Kidney tubule cell (primary cell): Measurements from ENCODE around the gene GPR4.
A peak's percentile ranks its signal among the peaks of the same experiment; 100 is the strongest.

Source experiments
- DNase-seq: peaks from one replicate; pipeline ENCODE4 v3.0.0-alpha.2; 2018; ENCODE audit warnings: low spot score

Gene GPR4

DNA sequence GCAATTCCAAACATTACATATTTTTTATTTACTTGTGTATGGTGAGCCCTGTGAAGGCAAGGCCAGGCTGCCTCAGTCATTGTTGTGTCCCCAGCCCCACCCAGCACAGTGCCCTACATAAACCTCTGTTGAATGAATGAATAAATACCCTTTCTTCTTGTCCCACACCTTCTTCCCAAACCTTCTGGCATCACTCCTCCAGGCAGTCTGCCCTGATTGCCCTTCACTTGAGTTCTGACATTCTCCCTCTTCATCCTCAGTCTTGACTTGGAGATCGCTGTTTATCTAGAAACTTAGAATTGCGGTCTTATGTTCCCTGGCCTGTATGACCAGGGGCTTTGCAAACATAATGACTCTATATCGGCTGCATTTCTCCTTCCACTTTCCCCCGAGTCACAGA, 12.2 kb downstream of the GPR4 start:
- no peak for DNase-seq

DNA sequence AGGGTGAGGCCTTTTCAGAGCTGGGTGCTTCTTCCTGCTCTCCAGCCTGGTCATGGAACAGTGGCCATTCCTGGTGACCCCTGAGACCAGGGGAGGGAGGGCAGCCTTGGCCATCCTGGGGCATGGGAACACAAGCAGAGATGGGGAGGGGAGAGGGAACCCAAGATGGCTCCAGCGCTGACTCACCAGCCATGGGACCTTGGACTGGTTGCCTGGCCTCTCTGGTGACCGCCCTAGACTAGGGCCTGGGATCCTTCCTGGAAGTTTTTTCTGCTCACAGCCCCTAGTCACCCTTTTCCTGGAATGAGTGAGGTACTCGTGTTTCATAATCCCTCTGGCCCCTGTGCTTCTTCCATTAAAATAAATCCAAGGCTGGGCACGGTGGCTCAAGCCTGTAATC, 14.1 kb downstream of the GPR4 start:
- no peak for DNase-seq

DNA sequence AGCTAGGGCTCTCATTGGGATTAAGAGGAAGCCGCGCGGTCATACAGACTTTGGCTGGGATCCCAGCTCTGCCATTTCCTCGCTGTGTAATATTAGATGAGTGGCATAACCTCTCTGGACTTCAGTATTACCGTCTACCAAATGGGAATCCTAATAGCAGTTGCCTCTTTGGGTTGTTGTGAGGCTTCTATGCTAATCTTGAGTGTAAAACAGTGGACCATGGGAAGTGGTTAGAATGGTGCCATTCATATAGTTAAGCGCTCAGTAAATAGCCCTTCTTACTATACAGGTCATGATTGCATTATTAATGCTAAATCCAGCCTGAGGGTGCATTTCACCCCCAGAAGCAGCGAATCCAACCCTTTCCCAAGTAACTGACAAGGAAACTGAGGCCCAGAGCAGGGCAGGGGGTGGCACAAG, 16.8 kb downstream of the GPR4 start:
- DNase-seq: no peak

DNA sequence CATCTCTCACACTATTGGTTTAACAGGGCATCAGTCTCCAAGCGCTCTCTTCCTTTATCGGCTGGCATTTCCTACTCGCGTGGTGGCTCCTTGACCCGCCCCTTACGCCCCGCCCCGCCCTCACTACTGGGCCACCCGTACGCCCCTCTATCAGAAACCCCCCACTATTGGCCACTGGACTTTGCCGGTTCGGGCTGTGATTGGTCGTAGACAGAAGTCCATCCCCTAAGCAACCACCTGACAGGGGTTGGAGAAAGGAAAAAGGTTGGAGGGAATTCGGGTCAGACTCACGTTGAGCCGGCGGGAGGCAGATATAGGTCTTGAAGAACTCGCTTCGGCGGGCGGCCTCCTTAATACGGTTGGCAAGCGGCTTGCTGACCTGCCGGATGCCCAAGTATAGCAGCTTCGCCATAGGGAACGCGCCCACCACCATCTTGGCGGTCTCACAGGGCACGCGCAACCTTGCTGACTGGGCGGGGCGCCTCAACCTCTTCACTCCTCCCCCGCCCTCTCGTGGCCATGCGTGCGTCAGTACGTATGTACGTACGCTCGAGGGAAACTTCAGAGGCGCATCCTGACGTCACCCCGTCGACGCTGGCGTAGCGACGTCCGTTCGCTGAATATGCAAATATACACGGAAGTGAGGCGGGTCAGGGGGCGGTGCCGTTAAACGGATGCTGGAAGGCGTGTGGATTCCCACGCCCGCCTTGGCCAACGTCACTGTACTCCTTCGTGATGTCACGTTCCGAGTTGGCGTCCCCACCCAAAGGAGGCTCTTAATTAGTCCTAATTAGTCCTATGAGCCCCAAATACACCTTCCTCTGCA, 17.5 kb downstream of the GPR4 start, which contains the start of gene OPA3:
TSS of gene OPA3 (minus strand) at position 471 of the 826 bp plus-strand sequence. CDS start at position 433, 38 bp downstream.
- peak; percentile 100 for DNase-seq

DNA sequence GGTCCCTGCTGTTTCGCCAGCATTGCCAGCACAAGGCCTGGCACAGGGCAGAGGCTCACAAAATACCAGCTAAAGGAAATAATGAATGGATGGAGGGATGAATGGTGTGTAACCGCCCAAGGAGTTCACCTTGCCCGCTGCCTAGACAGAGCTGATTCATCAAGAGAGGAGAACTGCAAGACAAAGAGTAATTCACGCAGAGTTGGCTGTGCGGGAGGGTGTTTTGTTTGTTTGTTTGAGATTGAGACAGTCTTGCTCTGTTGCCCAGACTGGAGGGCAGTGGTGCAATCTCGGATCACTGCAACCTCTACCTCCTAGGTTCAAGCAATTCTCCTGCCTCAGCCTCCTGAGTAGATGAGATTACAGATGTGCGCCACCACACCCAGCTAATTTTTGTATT, 20.4 kb downstream of the GPR4 start:
- DNase-seq: no peak

DNA sequence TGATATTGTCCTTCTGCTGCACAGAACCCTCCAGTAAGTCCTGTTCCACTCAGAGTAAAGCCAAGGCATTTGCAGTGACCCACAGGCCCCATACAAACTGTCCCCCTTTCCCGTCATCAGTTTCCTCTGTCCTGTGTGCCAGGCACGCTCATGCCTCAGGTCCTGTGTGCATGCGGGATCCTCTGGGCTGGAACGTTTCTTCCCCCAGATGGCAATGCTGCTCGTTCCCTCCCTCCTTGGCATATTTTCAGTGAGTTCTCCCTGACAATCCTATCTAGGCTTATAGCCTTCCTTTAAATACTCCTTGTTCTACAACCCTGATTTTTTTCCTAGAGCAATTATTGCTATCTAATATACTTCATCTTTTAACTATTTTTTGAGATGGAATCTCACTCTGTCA, 23.2 kb downstream of the GPR4 start:
- peak; percentile 11 for DNase-seq

DNA sequence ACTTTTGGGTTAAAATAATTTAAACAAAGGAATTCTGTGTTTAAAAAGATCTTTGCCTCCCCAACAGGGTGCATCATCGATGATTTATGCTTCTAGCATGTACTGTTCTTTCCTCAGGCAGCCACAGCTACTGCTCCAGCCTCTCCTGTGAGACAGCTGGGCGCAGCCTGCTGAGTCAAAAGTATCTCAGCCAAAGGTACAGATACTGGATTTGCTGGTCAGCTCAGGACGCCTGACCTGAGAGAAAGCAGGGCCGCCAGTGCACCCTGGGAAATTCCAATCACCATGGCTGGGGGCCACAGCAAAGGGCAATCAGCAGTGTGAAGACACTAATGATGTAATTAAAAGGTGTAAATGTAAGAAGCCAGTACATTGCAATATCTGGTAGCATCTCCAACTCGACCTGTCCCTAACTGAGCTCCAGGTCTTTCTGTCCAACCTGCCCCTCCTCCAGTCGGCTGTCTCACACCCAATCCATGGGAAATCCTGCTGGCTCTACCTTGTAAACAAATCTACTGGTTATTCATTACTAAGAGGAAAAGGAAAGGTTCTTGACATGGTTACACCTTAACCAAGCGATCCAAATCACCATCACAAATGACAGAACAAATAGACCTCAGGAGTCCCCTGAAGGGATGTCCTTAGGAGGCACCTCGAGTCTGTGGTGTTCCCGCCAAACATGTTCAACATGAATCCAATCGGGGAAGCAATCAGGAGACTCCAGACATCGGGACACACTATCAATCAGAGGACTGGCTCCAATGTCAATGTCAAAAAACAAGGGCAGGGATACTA, 24.7 kb downstream of the GPR4 start:
- peak; percentile 98 for DNase-seq

DNA sequence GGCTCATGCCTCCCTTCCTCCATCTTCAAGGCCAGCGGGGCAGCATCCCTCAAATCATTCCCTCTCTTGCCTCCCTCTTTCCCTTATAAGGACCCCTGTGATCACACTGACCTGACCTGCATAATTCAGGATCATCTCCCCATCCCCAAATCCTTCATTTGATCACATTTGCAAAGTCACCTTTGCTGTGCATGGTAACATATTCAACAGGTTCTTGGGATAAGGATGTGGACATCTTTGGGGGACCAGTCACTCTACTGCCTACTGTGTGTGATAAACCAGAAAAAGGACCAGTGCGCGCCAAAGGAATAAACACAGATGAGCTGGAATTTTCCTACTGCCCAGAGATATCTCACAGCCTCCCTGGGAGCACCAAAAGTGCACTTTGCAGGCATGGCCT, 25.3 kb downstream of the GPR4 start:
- DNase-seq: no peak

DNA sequence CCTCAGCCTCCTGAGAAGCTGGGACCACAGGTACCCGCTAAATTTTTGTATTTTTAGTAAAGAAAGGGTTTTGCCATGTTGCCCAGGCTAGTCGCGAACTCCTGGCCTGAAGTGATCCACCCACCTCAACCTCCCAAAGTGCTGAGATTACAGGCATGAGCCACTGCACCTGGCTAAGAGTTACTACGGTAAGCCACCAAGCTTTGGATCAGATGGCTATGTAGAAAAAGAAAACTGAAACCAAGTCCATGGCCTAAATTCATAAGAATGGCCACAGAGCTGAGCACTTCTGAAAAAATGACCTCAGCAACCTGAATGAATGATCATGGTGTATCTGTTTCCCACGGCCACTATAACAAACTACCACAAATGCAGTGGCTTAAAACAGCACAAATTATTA, 26.8 kb downstream of the GPR4 start:
- DNase-seq: peak; percentile 36

DNA sequence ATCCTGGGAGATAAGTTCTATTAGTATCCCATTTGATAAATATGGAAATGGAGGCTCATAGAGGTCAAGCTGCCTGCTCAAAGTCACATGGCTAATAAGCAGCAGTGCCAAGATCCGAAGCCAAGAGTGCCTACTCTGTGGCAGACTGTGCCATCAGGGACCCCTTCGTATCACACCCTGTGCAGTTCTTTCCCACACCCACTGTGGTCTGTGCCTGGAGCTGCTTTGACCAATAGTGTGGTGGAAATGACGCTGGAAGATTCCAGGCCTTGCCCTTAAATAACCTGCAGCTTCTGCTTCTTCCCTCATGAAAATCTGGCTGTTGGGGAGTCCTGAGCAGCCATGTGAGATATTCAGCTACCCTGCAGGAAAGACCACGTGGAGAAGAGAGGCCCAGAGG, 27.5 kb downstream of the GPR4 start:
- DNase-seq: no peak

DNA sequence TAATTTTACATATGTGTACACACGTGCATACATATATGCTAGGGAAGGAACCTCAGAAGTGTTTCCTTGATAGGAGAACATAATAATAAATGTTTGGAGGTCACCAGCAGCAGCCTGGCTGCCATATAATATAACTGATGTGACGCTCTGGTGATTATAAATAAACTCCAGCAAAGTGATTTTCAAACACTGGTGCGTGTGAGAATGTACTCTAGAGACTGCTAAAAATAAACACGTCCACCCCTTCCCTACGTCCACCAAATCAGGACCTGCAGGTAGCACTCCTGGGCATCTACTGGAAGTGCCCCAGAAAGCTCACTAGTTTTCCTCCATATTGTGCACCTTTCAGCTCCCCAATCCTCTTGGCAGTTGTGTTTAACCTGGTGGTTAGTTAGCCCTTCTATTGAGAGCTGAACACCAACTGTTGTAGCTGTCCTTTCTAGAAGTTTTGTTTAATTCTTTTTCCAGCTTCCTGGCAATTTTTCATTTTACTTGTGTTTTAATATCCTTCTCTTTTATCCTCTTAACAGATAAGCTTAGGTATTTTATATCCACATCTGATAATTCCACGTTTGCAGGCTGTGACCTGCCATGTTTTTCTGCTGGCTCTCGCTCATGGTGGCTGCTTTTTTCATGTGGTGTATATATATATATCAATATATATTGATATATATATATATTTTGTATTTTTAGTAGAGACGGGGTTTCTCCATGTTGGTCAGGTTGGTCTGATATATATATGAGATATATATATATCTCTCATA, 30.4 kb downstream of the GPR4 start:
- DNase-seq: no peak

DNA sequence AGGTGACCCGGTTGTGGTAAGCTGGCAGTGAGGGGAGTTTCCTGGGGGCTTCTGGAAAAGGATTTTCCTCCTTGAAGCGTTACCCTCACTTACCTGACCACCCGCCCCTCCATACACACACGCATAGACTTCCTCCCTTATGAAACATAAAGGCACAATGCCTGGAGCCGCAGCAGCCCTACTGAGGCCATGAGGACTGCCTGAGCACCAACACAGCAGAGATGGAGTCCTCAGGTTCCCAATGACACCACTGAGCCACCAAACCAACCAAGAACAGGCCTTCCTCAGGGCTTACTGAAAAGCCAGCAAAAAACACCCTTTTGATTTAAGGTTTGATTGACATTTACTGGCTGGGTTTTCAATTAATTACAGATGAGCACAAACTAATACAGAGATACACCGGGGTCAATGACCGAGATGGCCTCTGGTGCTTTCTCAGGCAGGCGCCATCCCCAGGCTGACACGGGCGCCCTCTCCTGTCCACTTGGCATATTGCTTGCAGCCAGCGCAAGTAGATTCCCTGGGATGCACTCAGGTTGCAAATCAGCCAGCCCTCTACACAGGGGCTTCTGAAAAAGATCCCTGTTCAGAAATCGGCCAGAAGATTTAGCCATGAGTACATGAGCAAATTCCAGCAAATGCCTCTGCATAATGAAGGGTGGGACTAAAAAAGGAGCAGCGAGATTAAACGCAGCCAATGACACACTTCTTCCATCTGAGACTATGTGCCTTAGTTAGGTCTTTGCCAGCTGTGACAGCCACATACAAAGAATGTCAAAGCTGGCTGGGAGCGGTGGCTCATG, 32.2 kb downstream of the GPR4 start:
- DNase-seq: peak; percentile 53

DNA sequence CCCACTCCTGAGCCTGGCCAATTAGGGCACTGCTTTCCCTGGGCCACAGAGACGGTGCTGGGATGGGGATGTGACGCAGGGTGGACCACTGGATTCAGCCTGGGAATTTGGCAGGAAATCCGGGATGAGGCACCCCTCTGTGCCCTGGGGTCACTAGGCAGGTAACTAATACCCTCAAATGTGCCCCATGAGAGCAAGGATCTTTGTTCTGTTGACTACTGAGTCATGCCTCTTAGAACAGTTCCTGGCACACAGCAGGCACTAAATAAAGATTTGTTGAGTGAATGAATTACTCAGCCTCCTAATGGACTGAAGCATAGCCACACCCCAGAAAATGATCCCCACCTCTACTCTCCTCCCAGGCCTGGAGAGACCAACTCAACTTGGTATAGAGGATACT, 33.3 kb downstream of the GPR4 start:
- peak; percentile 79 for DNase-seq

DNA sequence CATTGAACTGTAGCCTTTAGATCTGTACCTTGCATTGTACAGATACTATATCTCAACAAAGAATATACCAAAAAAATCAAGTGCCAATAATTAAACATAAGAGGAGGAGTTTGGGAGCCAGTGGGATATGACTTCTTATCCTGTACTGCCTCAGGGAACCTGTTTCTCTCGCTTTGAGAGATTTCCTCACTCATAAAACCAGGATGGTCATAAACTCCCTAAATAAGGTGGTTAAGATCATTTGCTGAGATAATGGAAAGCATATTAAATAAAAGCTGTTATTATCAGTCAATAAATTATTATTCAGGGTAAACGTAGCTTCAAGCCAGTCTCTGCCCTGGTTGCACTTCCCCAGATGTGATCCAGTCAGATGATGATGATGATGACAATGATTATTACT, 34.4 kb downstream of the GPR4 start:
- no peak for DNase-seq

DNA sequence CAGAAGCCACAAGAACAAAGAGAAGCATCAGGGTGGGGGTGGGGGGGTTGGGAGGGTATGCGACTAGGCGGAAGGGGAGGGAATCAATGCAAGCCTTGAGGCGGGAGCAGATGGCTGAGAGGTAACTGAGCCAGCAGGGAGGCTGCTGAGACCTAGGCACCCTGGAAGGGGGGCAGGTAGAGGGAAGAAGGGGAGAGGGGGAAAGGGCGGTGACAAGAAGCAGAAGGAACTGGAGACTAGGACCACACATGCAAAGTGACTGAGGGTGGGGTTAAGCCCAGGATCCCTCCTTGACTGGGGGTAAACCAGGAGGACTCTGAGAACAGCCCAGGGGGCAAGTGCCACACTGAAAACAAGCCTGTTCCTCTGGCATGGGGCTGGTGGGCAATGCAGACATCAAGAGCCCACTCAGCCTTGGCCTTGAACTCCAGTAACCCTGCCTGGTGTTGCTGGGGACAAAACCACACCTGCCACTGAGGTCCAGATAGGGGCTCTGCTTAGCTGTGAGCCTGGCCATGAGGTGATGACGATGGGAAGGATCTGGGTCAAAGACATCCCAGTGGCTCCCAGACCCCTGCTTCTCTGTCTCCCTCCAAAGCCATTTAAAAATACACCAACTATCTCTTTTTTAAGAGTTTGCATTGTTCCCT, 37.8 kb downstream of the GPR4 start:
- no peak for DNase-seq

DNA sequence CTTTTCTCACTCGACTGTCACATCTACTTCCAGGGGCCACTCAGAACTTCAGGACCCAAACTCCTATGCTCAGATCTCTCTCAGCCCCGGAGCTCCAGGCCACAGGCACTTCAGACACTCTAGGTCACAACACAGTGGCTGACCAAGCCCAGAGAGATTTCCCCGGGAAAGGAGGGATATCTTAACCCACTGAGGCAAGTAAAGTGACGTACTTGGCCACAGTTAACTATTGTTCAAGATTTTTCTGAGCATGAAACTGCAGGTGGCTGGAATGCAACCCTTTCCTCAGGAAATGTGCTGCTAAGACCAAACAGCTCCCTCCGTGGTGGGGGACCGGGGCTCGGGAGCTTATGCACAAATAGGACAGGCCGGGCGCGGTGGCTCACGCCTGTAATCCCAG, 41.3 kb downstream of the GPR4 start:
- DNase-seq: no peak

DNA sequence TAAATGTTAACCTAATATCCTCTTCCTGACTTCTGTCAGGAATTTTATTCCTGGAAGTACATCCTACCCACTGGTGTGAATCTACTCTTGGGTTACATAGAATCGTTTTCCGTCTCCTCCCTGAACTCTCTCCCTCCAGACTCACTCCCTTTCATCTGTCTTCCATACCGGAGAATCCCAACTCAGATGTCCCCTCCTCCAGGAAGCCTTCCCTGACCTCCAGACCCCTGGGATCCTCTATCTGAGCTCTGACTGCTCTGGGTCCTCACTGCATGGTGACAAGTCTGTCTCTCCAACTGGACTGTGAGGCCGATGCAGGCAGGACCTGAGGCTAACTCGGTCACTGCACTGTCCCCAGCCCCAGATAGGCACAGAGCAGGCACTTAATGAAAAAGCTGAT, 42.0 kb downstream of the GPR4 start:
- no peak for DNase-seq

DNA sequence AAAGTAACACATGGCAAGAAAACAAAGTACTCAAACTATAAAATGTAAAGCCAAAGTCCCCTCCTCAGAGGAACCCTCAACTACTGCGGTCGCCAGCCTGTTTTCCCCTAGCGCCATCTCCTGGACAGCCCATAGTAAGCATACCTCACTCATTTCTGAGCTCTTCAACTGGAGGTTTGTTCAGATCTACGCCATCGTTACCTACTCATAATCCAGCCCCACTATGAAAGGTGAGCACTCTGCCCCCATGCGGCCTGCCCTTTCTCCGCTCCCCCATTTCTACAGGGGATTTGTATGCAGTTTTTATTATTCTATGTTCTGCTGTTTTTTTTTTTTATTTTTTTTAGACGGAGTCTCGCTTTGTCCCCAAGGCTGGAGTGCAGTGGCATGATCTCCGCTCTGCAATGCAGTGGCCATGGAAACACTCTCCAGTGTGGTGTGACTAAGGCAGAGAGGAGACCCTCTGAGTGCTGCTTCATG, 43.6 kb downstream of the GPR4 start:
- DNase-seq: peak; percentile 26

DNA sequence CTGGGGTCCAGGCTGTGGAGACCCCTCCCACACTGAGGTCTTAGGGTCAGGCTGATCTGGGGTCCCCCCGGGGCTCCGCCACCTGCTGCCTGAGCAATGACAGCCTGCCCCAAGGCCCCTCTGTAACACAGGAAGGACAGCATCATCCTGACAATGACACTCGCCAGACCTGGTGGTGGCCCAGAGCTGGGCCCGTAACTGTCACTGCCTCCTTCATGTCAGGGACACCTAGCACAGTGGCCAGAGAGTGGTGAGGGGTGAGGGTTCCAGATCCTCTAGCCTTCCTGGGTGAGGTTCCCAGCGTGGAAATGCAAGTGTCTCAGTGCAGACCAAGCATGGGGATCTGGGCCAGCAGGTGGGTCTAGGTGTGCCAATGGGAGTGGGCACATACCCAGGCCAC, 45.2 kb downstream of the GPR4 start:
- DNase-seq: no peak

DNA sequence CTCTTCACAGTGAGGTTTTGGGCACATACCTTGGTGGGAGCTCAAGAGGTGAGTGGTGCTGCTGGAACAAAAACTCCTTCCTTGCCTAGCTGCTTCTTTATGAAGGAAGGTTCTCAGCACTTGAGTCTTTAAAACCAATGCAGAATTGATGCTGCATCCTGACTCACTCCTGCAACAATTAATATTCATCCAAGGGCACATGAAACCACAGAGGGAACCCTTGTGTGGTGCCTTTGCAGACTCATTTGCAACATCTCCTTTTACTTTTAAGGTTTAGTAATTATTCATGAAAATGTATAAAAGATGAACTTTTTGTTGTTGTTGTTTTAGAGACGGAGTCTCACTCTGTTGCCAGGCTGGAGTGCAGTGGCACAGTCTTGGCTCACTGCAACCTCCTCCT, 47.5 kb downstream of the GPR4 start:
- DNase-seq: no peak

DNA sequence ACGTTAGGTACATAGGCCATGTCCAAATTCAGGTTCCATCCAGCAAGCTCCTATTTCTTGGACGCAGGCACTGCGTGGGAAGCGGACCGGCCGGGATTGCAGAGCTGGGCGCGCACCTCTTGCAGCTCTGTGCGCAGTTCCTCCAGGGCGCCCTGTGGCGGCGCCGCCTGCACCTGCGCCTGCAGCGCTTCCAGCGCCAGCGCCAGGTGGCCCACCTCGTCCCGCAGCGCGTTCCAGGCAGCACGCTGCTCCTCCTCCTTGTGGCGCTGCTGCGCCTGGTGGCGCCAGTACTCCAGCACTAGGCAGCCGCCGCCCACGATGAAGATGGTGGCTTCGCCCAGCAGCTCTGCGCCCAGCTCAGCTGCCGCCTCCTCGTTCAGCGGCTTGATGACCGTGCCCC, 48.5 kb downstream of the GPR4 start:
- DNase-seq: no peak
